22Rv1 (cell line): Measurements from ENCODE around the gene CCN5.
A peak's percentile ranks its signal among the peaks of the same experiment; 100 is the strongest.
"Not testable (repeated sequence)": the region's sequence is repeated elsewhere in the genome, so short reads cannot be mapped to it uniquely, and the experiment has no call there.

Experiments
- H3K27ac ChIP-seq: fragments of 450-650 bp; 2 replicates; pipeline ENCODE4 v1.5.1; 2017
- ZFX ChIP-seq: fragments of 450-650 bp; IDR thresholded peaks from 2 replicates; pipeline ENCODE4 v1.6.1; 2017; ENCODE audit warnings: antibody characterized with exemption, borderline replicate concordance
- TF ChIP-seq, protein P1 (sequence below): fragments of 450-650 bp; IDR thresholded peaks from 2 replicates; pipeline ENCODE4 v1.5.1; 2017; ENCODE audit warnings: mild to moderate bottlenecking

CCN5 gene

GRCh38 chr20:44696315-44696714 is 18.9 kb upstream of the CCN5 start:
- H3K27ac ChIP-seq: no peak overlapping the region
- TF ChIP-seq, protein P1, sequence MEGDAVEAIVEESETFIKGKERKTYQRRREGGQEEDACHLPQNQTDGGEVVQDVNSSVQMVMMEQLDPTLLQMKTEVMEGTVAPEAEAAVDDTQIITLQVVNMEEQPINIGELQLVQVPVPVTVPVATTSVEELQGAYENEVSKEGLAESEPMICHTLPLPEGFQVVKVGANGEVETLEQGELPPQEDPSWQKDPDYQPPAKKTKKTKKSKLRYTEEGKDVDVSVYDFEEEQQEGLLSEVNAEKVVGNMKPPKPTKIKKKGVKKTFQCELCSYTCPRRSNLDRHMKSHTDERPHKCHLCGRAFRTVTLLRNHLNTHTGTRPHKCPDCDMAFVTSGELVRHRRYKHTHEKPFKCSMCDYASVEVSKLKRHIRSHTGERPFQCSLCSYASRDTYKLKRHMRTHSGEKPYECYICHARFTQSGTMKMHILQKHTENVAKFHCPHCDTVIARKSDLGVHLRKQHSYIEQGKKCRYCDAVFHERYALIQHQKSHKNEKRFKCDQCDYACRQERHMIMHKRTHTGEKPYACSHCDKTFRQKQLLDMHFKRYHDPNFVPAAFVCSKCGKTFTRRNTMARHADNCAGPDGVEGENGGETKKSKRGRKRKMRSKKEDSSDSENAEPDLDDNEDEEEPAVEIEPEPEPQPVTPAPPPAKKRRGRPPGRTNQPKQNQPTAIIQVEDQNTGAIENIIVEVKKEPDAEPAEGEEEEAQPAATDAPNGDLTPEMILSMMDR: peak; percentile 9; the same call in 1 of the 2 replicates
- no peak for TF ChIP-seq ZFX

DNA sequence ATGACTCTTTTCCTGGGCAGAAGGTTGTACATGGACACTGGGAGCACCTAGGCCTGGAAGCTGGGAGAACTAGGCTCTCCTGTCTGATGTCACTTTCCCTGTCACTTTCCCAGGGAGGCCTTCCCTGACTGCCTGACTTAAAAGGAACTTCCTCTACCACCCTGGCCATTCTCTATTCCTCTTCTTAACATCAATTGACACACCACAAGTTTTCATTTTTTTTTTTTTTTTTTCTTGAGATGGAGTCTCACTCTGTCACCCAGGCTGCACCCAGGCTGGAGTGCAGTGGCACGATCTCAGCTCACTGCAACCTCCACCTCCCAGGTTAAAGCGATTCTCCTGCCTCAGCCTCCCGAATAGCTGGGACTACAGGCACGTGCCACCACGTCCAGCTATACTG is 18.1 kb upstream of the CCN5 start:
- H3K27ac ChIP-seq: not testable (repeated sequence)

GRCh38 chr20:44698351-44698750 is 16.8 kb upstream of the CCN5 start:
- H3K27ac ChIP-seq: no peak overlapping the region
- TF ChIP-seq, protein P1: no peak
- no peak for TF ChIP-seq ZFX

DNA sequence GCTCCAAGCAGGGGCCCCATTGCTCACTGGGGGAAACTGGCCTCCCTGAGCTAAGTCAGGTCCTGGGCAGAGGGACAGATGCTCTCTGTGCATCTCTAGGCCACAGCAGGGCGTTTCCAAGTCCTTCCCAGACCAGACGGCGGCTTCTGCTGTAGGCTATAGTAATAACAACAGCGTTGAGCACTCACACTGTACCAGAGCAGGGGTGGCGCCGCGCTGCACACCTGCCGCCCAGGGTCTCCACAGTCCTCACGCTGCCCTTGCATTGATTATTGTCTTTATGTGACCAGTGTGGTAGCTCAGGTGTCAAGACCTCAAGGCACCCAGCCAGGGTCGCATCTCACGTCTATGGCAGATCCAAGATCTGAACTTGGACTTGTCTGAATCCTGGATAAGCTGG is 14.9 kb upstream of the CCN5 start:
- TF ChIP-seq ZFX: no peak
- TF ChIP-seq, protein P1: no peak
- H3K27ac ChIP-seq: no peak overlapping the region

DNA sequence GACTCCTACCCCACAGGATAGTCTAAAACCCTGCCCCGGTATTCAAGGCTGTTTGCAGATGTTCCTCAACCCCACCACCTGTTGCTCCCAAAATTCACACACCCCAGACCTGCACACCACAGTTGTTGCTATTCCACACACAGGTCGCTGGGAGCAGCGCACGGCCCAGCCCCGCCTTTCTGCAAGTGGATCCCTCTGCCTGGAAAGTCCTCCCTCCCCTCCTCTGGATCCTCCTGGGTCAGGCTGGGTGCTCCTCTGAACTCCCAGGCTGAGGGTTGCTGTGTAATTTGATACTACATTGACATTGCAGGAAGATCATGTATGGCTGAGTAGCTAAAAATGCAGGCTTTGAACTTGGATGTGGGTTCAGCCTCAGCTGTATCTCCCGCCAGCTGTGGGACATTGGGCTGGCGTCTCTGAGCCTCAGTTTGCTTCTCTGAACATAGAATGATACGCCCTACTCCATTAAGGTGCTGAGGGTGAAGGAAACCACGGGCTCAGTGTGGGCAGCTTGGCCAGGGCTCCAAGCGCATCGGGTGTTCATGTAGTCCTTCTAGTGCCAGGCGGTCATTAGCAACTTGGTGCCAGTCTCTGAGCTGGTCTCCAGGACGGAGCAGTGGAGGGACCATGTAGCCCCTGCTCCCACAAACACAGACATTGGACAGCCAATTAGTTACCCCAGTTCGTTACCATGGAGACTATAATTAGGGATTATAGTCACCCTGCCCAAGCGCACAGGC is 13.9 kb upstream of the CCN5 start:
- no peak overlapping the region for H3K27ac ChIP-seq
- no peak for TF ChIP-seq ZFX
- TF ChIP-seq, protein P1: peak; percentile 4; the same call in 1 of the 2 replicates

DNA sequence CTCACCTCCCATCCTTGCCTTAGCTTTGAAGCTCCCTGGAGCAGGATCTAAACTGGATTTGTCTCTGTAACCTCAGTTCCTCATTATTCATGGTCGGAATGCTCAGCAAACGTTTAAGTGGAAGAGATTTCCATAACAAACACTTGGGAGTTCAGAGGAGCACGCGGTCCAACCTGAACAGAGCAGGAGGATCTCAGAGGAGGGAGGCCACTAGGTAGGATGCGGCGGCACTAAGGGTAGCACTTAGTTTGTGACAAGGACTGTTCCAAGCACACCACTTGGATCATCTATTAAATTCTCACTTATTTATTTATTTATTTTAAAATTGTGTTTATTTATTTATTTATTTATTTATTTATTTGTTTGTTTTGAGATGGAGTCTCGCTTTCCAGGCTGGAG is 13.3 kb upstream of the CCN5 start:
- no peak overlapping the region for H3K27ac ChIP-seq

DNA sequence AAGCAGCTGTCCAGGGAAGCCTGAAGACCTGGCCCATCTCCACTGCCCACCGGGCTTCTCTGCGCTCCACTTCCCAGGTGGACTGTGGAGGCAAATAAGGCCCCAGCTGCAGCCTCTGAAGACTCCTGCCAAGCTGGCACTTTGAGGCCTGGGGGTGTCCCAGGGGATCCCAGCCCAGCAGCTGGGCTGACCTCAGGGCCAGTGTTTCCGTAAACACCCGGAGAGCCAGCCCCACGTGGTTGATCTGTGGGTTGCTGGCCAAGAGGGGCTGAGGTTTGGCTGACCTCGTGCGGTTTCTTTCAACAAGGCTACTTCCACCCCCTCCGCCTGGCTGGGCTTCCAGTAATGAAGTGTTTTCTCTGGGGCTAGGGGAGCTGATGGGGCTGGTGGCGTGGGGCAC is 12.4 kb upstream of the CCN5 start:
- H3K27ac ChIP-seq: no peak overlapping the region
- TF ChIP-seq, protein P1: no peak
- no peak for TF ChIP-seq ZFX

More for the DNA sequence above, 13.3 kb upstream of the CCN5 start:
- TF ChIP-seq ZFX: no peak
- TF ChIP-seq, protein P1: no peak
